GM18526 (cell line): ENCODE measurements around the gene FANCG.

Source experiments
- POLR2A ChIP-seq: IDR thresholded peaks from 3 replicates; pipeline ENCODE4 v1.6.1; 2011; ENCODE audit not compliant: insufficient read length; ENCODE audit errors: extremely low read depth

Gene FANCG

DNA sequence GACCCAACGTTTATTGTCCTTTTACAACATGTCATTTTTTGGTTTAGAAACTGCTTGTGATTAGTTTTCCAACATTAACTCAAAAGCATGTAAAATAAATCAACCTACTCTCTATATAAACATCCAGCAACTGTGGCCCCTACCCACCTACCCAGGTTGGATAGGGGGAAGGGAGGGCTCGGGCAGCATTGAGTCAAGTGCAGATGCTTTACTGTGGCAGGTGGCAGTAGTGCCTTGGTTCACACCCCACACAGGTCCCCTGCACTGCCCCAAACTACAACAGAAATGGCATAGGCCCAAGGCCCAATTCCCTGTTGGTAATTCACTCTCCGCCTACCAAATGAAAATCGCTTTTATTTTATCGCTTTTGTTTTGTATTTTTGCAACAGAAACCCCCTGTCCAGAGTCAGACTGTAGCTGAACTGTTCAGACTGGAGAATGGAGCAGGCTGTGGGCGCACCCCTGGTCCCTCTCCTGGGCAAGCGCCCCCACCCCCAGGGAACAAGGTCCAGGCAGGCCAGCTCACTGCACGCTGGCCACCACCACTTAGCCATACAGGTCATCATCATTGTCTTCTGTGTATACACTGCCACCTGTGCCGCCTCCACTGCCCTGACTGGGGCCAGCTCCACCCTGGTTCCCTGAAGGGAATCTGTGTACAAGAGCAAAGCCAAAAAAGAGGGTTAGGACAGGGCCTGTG lies 23.0 kb downstream of the FANCG start:
- no peak for TF ChIP-seq POLR2A

DNA sequence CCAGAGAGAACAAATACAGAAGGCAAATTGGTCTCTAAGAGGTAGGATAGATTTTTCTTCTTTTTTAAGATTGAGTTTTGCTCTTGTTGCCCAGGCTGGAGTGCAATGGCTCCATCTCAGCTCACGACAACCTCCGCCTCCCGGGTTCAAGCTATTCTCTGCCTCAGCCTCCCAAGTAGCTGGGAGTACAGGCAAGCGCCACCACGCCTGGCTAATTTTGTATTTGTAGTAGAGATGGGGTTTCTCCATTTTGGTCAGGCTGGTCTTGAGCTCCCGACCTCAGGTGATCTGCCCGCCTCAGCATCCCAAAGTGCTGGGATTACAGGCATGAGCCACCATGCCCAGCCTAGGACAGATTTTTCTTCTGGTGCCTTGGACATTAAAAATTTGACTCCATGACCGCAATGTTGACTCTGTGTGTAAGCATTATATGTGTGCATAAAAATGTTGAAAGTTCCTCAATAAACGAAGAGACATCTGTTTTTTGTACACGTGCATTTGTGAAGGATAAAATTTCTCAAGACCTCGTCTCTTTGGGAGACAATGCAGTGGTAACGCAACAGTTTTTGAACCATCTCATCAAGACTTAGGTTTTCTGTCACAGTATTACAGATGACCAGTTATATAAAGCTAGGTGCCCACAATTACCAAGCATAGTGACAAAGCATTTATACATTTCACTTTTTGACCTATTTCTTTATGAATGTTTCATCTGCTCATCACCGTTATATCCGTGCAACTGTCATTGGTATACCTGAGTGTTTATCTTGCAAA lies 24.7 kb downstream of the FANCG start:
- no peak for TF ChIP-seq POLR2A

DNA sequence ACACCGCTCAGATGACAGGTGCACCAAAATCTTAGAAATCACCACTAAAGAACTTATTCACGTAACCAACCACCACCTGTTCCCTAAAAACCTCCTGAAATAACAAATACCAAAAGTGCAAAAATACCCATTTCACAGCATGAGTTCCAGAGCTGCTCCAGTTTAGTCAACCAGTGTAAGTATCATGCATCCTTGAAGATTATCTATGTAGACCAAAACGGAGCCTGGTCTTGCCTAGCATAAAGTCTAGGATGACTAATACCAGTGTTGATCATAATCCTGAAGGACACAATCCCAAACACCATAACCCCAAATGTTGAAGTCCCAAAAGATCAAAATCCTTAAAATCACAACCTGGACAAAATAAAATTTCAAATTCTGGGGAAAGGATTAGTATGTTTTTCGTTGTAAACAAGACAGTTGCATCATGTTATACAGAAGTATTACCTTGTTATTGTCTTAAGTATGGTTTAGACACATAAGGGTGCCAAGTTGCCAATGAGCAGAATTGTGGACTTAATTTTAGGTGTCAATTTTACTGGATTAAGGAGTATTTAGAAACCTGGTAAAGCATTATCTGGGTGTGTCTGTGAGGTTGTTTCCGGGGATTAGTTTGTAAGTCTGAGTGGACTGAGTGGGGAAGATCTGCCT lies 25.4 kb downstream of the FANCG start:
- no peak for TF ChIP-seq POLR2A

DNA sequence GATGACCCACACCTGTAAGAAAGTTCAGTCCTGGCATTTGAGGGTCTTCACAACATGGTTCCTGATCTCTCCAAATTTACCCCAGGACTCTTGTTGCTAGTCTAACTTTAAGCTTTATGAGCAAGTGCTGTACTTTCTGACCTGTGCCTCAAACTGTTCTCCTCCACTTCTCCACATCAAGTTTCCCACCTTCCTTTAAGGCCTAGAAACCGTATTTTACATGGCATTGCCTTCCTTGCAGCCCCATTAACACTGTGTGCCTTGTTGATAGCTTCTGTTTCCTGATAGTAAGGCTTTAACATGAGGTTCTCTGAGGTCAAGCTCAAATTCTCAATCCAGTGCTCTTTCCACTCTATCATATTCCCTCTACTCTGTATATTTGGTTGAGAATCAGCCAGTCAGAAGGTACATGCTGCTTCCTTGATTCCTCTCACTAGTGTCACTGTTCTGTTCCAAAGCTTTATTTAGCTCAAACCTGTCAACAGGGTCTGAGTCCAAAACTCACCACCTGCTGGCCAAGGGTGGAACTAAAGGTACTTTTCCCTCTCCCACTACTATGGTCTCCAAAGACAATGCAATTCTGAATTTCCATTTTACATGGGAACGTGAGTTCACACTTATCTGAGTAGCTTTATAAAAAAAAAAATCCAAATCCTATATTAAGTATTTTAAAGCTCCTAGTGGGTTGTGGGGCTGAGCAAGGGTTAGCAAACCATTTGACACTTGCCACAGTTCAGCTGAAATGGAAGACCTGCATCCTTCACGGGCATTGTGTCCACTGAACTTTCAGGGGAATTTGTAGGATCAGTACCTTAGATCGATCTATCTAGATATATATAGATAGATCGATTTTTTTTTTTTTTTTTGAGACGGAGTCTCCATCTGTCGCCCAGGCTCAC lies 28.4 kb downstream of the FANCG start:
- TF ChIP-seq POLR2A: no peak

DNA sequence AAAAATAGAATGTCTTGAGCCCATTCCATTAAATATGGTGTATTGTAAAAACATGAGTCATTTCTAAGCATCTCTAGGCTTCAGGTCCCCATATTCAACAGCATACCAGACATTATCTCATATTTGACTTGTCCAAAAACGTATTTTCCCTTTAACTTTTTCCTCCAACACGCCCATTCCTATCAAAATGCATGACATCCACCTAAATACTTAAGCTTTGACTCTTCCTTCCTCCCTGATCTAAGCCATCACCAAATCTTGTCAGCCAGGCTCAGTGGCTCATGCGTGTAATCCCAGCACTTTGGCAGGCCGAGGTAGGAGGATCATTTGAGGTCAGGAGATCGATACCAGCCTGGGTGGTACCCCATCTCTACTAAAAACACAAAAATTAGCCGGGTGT lies 31.2 kb downstream of the FANCG start:
- TF ChIP-seq POLR2A: no peak

DNA sequence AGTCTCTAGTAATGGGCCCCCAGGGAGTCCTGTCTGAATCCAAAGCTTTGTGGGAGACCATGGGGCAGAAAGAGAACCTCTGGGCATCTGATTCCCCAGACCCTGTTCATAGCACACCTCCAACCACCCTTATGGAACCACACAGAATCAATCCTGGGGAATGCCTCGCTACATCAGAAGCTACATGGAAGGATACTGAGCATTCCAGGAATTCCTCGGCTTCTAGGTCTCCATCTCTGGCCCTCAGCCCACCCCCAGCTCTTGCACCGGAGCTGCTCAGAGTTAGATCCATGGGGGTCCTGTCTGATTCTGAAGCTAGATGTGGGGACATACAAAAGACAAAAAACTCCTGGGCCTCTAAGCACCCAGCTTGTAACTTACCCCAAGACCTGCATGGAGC lies 35.7 kb downstream of the FANCG start:
- no peak for TF ChIP-seq POLR2A

DNA sequence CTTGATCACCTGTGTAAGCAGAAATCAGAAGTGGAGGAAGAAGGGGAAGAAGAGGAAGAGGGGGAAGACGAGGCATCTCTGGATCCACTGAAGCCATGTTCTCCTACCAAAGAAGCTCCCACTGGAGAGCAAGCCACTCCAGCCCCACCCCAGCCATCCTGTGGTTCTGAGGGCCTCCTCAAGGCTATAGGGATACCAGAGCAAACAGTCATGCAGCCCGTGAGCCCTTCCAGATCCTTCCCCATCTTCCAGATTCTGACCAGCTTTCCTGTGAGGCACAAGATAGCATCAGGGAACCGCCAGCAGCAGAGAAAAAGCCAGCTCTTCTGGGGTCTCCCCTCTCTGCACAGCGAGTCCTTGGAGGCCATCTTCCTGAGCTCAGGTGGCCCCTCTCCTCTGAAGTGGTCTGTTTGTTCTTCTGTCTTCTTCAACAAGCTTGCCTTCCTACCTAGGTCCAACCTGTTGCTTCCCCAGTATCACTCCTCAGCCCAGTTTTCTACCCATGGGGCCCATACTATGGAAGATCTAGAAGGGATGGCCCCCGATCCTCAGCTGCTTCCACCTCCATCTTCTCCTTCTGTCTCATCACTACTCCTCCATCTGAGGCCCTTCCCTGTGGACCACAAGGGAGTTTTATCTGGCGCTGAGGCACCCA lies 36.7 kb downstream of the FANCG start:
- no peak for TF ChIP-seq POLR2A

DNA sequence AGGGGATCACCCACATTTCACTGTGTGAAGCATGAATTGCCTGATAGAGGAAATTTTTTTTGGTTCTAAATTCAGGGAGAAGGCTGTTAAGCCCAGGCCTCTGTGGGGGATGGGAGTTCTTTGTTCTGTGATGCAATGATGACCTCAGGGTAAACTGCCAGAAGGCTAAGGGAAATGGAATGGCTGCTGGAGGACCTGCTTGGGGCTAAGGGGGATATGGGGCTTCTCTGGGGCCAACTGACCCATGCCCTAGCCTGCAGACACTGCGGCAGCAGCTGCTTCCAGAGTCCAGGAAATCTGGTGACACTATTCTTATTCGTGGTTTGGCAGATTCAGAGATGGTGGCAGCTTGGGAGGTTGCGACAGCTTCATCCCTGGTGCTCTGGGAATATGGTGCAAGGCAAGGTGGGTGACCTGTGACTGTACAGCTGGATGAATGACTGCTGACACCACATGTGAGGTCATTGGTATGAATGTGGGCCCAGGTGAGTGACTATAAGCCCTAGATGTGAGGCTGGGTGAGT lies 37.6 kb downstream of the FANCG start:
- TF ChIP-seq POLR2A: no peak

DNA sequence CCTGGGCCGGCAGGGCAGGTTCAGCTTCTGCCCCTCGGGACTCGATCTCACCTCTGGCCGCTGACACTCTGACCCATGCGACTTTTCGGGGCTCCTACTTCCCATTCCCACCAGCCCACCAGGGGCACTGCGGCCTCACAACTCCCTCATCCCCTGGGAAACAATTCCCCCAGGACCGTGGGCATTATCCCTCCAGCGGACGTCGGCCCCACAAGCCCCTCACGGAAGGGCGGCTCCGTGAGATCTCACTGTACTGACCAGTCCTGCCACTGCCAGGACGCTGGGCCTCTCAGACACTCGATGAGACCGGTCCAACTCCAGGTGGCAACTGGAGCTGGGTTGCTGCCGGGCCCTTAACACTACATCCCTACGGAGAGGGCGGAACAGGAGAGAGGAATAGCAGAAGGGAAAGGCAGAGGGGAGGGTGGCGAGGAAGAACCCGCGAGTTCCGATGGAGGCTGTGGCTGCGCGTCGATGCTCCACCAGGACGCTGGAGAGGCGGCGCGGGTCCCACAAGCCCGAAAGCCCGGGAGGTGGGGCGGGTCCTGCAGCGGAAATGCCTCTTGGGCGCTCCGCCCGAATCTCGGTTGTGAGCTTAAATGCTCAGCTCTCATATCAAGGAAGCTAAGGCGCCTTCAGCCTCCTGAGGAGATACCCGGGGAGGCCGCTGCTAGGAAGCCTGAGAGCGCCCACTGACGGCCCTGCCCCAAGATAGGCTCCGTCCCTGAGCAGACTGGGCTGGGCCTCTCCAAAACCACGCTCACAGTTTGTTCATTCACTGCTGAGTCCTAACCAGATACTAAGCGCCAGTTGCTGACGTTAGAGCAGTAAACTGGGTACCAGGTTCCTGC lies 43.7 kb downstream of the FANCG start:
- no peak for TF ChIP-seq POLR2A

DNA sequence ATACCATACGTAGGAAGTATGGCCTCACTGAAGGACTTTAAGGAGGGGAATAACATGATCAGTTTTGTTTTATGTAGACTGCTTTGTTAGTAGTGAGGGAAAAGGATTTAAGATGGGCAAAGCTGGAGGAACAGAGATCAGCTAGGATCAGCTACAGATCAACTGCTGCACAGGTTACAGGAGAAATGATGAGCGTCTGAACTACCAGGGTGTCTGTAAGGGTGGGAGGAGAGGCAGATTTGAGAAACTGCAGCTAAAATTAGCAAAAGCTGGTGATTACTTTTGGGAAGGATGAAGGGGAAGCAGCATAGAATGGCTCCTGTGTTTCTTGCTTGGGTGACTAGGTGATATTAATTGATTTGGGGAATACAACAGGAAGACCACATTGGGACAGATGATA lies 46.6 kb downstream of the FANCG start:
- TF ChIP-seq POLR2A: no peak

DNA sequence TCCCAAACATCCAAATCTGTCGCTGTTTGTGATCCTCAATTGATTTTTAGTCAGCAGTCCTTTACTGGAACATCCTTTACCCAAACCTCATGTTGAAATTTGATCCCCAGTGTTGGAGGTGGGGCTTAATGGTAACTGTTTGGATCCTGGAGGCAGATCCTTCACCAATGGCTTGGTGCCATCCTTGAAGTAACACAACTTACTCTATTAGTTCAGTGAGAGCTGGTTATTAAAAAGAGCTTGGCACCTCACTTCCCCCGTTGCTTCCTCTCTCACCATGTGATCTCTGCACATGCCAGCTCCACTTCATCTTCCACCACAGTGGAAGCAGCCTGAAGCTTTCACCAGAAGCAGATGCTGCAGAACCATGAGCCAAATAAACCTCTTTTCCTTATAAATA lies 49.9 kb downstream of the FANCG start:
- TF ChIP-seq POLR2A: no peak

DNA sequence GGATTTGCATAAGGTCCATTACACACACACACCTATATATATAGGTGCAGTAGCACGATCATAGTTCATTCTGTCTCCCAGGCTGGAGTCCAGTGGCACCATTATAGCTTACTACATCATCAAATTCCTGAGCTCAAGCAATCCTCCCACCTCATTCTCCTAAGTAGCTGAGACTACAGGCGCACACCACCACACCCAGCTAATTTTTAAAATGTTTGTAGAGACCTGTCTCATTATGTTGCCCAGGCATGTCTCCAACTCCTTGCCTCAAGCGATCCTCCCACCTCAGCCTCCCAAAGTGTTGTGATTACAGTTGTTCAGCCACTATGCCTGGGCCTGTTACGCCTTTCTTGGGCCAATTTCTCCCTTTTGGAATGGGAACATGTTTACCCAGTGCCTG lies 50.5 kb downstream of the FANCG start:
- TF ChIP-seq POLR2A: no peak

DNA sequence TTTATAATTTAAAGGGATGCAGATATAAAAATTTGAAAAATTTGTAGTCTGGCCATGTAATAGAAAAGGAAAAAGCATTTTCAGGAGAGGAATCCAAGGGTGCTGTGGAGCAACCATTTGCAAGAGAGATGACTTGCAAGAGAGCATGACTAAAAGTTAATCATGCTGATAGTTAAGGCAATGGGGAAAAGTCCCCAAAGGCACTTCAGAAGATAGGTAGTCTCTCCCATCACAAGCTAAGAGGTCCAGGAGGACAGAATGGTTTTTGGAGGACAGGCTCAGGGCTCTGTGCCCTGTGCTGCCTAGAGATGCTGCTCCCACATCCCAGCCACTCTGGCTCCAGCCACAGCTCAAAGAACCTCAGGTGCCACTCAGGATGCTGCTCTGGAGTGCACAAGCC lies 51.4 kb downstream of the FANCG start:
- no peak for TF ChIP-seq POLR2A

DNA sequence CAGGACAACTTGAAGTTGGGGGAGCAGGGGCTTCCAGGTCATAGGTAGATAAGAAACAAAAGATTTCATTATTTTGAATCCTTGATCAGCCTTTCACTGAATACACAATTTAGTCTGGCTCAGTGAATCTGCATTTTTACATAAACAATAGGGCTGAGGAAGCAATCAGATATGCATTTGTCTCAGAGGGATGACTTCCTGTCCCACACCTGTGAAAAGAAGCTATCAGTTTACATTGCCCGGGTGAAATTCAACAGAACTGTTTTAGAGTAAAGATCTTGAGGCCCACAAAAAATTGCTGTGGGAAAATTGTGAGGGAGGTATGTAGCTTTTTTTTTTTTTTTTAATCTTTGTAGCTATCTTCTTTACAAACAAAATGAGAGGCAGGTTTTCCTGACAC lies 51.9 kb downstream of the FANCG start:
- TF ChIP-seq POLR2A: no peak
